NCI-H446 treated with DMSO at 0.1 percent for 48 hours (cell line): ENCODE results near the gene PRXL2A.
A peak's percentile ranks its signal among the peaks of the same experiment; 100 is the strongest.

ENCODE experiments used
- DNase-seq: peaks from one replicate; lab custom pipeline; 2025; lab: John Stamatoyannopoulos, UW

The PRXL2A gene

GRCh38 chr10:80444646-80445319 is 36.4 kb downstream of the PRXL2A start:
- DNase-seq = no peak

DNA sequence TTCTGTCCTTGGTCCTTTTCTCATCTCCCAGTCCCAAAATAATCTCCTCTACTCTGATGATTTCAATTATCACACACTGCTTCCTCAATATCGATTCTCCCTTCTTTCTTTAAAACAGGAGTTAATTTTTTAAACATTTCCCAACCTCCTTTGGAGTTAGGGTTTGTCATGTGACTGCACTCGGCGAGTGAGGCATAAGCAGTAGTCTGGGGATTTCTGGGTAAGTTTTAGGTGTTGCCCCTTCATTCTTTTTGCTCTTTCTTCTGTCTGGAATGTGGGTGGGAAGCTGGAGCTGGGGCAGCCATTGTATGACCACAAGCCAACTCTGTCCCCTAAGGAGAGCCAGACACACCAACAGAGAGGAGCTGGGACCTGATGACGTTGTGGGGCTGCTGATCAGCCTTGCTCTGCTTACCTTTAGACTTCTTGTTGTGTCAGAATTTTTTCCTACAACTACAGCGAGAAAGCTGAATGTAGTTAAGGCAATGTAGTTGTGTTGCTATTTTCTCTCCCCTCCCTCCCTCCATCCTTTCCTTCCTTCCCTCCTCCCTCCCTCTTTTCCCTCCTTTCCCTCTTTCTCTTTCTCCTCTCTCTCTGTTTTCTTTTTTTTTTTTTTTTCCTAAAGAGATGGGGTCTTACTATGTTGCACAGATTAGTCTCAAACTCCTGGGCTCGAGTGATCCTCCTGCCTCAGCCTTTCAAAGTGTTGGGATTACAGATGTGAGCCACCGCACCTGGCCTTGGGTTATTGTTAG is 39.3 kb downstream of the PRXL2A start:
- no peak for DNase-seq

DNA sequence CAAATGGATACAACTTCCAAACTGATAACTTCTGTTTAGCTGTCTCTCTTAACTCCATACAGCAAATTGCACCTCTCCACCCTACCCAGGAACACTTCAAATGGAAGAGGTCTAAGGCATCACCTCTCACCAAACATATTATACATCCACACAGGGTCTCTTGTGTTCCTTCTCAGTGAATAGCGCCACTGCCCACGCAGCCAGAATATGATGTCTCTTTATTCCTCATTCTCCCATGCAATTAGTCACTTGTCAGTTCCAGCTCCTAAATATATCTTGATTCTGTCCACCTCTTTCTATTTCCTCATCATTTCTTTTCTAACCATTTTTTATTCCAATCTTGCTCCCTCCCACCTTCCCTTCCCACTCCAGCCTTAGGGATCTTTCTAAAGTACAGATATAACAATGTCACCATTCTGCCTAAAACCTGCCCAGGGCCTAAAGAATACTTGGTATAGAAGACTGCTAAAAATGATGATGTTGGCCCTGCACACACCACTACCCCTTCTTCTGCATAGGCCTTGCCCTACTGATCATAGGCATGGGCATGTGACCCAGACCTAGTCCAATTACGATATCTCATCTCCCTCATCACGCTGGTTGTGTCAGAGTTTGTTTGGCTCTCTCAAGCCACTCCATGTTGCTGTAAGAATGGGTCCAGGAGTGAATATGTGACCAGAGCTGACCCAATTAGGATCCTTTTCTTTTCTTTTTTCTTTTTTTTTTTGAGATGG is 40.0 kb downstream of the PRXL2A start:
- DNase-seq = no peak

DNA sequence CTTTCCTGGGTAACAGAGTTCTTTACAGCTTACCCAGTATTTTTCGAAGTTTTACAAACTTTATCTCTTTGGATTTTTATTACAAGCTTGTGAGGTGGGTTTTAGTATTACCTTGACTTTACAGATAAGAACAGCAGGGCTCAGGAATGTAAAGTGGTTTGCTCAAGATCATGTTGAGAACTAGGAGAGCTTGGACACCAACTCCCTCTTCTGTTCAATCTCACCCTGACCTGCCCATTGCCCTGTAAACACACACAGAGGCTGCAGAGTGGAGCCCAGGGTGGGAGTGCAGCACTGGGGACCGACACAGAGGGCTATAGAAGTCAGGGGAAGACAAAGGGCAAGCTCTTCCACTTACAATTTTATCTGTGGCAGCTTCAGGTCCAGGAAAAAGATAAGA is 41.2 kb downstream of the PRXL2A start:
- no peak for DNase-seq

GRCh38 chr10:80451132-80451531 is 42.8 kb downstream of the PRXL2A start:
- no peak for DNase-seq

DNA sequence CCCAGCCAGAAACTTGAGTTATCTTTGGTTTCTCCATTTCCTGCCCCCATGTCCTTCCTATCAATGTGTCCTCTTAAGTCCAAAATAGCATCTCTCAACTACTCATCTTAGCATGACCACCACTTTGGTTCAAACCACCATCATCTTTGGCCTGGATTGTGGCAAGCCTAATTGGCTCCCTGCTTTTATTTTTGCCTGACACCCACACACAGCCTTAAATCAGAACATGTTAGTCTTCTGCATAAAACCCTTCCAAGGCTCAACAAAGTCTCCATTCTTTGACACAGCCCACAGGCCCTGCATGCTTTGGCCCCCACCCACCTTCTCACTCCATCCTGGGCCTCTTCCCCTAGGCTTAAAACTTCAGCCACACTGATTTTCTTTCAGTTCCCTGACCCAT is 43.7 kb downstream of the PRXL2A start:
- DNase-seq = no peak

DNA sequence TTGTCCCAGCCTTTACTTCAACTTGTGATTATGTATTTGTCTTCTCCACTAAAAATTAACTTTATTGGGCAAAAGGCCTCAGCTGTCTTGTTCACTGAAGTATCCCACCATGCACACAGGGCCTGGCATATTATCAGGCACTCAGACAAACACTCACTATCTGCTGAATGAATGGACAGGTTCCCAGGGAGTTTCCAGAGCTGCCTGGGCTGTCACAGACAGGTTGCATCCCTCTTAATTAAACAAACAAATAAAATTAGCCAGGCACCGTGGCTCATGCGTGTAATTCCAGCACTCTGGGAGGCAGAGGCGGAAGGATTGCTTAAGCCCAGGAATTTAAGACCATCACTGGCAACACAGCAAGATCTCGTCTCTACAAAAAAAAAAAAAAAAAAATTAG is 44.3 kb downstream of the PRXL2A start:
- no peak for DNase-seq

DNA sequence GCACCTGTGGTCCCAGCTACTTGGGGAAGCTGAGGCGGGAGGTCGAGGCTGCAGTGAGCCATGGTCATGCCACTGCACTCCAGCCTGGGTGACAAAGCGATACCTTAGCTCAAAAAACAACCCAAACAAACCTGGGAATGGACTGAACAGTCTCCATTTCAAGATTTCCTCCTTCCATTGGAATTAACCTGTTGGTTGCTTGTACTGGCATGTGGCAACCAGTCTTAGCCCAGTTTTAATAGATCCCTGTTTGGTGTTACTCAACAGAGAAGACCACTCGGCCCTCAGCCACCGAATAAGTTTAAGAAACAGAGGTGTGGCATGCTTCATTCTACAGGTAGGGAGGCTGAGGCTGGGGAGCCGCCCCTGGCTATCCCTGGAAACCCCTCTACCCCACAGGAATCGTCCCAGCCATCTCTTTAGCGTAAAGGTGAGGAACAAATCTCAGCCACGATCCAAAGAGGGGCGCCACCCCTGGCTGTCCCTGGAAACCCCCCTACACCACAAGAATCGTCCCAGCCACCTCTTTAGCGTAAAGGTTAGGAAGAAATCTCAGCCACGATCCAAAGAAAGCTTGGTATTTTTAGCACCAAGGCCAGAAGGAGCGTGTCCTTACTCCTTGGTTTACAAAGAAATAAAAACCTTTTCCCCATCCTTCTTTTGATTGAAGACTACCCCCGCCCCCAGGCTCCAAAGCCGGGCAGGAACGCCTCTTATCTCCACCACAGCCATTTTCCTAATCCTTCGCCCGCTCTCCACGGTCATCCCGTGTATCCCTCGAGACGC is 44.9 kb downstream of the PRXL2A start:
- no peak for DNase-seq

DNA sequence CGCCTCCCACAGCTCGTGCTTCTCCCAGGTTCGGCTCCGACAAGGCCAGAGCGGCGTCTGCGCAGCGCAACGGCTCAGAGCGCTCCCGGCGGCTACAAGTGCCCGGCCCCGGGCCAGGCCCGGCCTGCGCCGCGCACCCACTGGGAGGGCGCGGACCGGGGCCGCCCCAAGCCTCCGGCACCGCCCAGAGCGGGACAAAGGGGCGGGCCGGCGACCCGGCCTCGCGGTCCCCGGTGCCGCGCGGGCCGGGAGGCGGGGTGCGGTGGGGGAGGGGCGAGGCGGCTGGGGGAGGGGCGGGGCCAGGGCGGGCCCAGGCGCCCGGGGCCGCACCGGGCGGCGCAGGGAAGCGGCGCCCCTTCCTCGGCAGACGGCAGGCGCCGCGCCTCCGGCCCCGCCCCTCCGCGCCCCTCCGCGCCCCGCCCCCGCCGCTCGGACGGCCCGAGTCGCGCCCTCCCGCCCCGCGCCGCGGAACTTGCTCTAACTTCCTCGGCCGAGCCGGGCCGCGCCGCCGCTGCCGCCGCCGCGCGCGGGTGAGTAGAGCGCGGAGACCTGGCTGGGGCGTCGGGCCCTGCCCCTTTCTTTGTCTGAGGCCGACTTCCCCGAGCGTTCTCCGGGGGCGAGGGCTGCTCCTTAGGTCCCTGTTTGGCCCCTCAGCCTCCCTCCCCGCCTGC is 45.6 kb downstream of the PRXL2A start, which contains the start of gene TSPAN14:
TSPAN14 (plus strand) TSS at position 469 of the 671 bp plus-strand sequence. CDS start 34,924 bp downstream, outside the sequence.
- no peak for DNase-seq

DNA sequence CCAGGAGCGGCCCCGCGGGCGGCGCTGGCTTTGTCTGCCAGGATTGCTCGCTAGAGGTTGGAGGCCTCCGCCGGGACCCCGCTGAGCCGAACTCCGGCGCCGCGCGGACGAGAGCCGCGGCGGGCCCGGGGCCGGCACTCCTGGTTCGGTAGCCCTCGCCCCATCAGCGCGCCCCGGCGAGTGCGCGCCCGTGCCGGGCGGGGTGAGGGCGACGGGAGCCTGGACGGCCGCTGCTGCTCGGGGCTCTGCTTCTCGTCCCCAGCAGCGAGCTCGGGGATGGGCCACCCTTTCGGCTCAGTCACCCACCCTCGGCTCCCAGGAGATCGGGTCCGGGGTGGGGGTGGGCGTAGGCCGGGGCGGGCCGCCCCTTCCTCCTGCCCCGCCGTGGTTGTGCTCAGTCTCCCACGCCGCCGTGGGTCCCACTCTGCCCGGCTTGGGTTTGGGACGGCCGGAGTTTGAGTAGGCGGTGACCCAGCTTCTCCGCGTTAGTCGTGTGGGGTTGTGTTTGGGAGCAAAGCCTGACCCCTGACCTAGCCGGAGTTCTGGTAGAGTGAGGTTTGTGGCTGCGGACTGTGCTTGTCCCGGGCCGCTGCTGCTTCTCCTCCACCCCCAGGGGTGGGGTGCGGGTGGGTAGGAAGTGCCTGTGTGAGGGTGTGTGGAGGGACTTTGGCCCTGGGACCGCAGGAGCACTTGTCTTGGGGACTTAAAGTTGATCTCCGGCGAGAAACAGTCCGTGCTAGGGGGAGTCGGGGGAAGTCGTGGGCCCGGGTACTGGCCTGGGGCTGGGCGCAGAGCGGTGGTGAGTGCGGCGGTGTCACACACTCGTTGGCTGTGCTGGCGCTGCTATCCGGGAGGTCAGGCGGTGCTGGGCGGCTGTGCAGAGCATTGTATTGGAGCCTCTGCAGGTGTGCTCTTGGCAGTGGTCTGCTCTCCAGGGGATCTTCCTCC is 46.4 kb downstream of the PRXL2A start:
- DNase-seq = no peak

DNA sequence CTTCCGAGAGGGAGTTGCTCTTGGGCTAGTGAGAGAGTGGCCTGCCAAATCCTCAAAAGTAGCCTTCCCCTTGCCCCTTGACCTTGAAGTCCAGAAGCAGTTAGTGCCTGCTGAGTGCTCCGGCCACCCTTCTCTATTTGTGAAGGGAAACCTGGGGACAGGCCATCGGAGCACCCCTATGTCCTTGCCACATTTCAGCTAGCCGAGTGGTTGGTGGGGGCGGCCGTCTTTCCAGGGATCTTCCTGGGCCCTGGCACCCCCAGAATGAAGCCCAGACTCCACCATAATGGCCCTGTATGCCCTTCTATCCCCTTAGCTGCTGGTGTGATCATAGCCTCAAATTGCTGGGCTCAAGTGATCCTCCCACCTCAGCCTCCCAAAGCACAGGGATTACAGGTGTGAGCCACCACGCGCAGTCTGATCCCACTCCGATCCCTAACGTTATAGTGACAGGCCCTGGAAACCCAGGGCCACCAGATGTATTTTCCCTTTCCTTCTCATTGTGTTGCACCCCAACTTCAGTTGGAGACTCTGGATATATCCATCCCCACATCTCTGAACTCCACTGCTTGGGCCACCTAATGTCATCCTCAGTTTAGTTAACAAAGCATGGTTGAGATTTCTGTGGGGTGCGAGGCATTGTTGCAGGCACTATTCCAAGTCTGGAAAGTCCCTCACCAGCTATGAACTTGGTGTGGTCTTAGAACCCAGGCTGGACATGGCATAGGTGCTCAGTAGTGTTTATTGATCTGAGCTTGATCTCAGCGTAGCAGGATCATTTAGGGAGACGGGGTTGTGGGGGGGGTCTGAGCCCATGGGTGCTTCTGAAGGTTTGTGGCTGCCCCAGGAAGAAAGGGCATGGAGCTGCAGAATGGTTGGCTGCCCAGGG is 47.4 kb downstream of the PRXL2A start:
- DNase-seq = no peak

GRCh38 chr10:80457554-80458262 is 49.4 kb downstream of the PRXL2A start:
- no peak for DNase-seq

DNA sequence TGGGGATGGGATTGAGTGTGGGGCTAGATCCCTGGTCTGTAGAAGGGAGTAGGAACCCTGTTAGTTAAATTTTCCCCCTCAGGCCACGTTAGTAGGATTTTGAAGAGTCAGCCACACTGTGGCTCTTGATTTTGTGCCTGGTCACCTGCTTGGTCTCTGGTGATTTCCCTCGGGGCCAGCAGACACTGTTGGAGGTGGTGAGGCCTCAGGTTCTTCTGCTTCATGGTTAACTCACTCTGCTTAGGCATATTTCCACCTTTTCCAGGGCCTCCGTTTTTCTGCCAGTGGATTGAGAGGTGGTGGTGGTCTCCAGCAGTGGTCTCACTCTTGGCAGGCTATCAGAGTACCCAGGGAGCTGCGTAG is 49.9 kb downstream of the PRXL2A start:
- DNase-seq = no peak

DNA sequence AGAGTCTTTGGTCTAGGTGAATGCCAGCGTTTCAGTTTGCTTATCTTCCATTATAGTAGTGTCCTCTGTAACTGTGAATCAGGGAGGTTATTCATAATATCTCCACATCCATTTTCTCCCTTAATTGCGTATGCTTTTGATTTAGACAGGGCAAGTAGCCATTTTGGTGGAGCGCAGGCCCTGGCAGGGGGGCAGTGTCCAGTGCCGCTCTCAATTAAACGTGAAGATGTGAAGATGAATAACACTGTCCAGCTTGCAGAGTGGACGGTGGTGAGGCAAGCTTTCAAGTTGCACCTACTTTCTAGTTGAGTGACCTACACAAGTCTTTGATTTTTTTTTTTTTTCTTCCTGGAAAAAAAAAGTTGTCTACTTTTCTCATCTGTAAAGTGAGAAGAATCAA is 50.3 kb downstream of the PRXL2A start:
- DNase-seq = no peak

DNA sequence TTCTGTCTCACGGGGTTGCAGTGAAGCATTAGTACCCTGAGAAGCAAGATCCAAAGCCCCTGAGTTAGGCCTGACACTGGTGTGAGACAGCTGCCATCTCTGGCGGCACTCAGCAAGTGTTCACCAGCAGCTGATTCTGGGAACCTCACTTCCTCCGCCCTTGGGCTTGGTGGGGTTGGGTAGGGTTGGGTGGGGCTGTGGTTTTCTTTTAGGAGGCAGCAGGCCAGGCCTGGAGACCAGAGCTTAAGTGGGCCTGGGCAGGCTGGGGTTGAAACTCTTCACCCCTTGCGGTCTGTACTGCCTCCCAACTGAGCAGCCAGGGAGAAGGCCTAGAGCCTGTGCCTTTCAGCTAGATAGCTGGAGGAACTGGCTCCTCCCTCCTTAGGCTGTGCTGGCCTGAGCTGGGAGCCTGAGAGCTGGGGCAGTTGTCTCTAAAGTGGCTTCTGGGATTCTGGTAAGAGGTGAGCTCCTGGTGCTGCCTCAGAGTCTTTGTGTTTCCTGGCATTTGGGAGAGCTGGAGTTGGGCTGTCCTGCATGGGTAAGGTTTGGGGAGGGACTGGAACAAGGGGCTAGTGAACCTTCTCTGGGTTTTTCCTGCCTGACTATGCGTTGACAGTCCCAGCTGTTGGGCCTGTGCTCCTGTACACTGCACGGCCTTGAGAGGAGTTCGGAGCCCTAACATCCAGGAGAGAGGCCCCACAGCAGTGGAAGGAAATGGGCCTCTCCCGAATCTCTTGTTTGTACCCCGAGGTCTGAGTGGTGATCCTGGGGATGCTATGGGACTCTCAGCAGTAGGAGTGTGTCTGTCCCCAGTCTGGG is 50.9 kb downstream of the PRXL2A start:
- DNase-seq = no peak

DNA sequence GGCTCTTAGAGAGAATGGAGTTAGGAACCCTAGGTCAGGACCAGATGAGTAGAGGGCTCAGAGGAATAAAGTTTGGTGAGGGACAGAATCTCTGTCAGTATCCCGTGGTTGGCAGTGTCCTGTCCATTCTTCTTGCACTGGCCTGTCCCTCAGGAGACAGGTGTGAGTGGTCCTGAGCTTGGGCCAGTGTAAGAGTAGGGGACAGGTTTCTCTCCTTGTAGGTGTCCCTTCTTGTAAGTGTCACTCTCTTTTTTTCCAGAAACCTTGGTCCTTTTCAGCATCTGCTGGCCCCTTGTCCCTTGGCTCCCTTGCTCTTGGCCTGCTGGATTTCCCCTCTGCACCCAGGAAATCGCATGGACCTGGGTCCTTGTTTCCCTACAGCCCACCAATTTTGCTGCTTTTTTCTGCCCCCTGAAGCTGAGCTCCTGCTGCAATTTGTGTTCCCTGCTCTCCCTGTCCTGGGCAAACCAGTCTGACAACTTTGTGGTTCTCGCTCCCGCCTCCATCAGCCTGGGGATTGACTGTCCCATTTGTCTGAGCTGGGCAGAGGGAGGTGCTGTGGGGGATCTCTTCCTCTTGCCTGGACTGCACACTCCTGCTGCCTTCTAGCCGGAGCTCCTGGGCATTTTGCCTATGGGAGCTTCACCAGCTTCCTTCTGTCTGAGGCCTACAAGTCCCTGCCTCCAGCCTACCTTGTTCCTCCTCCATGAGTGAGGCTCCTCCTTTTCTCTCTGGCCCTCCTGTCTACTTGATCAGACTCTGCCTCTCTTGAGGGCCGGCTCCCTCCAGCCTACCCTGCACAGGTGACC is 52.3 kb downstream of the PRXL2A start:
- peak; percentile 37 for DNase-seq
